Fibroblast of gingiva (primary cell): ENCODE results near the gene PRR19.
"Not testable (repeated sequence)": the region's sequence is repeated elsewhere in the genome, so short reads cannot be mapped to it uniquely, and the experiment has no call there.

ENCODE experiments used
- DNase-seq: peaks from one replicate; pipeline ENCODE4 v3.0.0-alpha.2; 2011; ENCODE audit warnings: low read depth

Gene PRR19, protein sequence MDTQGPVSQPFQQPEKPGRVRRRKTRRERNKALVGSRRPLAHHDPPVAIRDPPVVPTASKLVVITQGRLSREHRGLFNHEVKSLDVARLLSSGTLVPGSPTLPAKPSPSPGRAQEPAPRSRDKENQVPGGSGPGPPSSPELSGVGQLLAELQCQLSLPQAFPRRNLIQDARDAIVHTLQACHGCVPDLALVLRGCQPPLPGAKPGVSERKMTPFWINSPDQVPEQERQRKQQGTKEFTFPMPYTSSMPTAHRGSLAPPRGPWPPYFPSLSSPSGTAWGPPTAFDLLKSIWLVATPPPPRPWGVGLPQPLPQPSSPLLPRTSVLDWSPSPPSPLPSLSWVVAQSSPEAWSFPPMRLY

DNA sequence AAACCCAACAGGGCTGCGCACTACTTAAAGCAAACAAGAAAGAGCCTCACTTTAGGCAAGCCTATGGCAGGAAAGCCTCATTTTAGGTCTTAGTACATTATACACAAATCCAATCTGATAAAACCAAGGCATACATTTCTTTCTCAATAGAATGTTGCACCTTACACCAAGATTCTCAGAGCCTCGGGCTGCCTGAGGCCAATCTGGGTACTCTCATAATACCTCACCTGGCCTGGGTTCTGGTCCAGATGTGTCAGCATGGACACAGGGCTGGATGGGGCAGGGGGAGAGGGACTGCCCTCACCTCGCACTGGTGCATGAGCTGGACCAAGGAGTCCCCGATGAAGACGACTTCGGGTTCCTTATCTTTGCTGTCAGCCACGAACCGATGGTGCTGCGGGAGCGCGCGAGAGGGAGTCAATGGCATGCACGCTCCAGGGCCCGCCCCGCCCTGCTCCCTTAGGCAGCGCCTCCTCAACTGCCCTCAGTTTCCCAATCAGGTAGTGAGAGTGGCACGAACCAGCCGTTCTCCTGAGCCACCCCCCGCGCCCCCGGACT is at the start of gene PRR19:
TSS of gene PRR19 (plus strand) at position 487 of the 558 bp plus-strand sequence. CDS start 7,453 bp downstream, outside the sequence.
- DNase-seq, result no peak

DNA sequence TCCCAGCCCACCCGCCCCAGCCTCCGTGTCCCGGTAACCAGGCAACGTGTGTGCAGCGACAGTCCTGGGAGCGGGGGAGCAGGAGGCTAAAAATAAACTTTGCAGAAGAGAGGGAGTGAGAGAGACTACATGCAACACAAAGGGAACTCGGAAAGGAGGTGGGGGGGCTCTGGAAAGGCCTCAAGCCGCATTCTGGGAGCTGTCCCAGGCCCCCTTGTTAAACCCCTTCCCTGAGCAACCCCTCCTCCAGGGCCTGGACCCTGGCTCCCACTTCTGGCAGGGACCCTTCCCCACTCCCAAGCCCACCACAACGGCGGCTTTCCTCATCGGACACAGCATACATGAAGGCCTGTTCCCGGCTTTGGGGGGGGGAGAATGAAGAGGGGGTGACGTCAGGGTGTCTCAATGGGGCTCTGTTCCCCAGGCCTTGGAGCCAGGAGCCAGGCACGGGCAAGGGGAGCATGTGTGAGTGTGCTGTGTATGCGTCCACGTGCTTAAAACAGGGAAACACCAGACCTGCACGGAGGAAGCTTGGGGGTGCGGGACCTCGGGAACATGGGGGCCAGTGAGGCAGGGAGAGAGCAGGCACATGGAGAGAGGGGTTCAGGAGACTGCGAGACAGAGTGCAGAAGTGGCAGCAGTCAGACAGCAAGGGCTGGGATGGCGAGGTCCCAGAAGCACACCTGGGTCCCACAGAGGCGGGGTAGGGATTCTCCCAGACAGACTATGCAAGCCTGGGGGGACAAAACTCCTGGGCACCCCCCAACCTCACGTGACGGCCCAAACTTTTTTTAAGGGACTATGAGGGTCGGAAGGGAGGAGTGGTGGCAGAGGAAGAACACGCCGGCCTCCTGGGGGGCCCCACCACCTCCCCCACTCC is 49.3 kb upstream of the PRR19 start:
- DNase-seq, result peak; percentile 55

DNA sequence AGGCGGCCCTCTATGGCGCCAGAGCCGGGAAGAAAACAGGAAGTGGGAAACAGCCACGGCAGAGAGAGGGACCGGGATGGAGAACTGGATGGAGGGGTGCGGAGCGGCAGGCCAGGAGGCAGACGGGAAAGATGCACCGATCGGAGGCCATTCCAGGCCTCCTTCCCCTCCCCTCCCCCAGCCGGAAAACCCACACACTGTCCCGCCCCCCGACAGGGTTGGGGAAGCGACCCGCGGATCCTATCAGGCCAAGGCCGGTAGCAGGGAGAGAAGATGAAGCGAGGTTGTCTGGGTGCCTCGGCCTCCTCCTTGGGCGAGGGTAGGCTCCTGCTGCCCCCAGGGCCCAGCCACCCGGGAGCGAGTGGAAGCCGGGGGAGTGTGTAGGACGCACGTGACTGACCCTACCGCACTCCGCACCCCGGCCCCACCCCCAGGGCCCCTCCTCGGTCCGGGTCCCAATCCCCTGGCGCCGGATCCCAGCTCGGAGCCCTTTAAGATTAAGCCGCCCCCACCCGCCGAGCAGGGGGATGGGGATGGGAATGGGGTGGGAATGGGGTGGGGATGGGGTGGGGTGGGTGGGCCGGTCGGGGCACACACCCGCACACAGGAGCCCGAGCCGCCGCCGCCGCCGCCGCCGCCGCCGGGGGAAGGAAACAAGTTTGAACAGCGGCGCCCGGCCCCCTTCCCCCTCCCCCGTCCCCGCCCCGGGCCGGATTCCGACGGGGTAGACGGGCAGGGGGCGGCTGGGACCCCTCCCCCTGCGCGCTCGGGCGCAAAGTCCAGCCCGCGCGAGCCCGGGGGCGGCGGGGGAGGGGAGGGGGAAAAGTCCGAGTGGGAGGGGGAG is 48.5 kb upstream of the PRR19 start:
- peak; percentile 30 for DNase-seq

DNA sequence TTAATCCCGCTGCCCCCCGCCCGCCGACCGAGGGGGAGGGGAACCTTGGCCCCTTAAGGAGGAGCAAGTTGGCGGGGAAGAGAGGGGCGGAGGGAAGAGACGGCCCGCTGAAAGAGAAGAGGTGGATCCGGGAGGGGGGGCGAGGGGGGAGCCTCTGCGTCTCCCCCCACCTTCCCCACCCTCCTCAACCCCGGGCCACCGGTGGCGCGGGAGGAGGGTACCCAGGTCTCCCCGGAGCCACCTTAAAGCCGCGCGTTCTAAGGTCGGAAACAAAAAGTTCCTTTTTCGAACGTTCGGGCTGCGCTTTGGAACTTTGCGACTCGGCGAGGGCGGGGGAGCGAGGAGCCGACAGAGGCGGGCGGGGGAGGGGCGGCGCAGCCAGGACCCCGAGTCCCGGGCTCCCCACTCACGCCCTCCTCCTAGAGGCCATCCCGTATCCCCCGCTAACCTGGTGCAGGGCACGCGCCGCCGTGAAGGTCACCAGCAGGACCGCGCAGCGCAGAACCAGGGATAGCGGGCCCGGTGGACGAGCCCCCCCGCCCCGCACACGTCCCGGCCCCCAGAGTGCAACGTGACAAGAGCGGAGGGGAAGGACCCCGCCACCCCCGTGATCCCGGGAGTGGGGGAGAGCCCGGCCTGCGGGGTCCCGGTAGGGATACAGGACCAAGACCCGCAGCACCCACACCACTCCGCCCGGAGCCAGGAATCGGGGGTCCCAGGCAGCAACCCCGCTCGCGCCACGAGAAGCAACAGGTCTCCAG is 47.7 kb upstream of the PRR19 start:
- peak; percentile 39 for DNase-seq

DNA sequence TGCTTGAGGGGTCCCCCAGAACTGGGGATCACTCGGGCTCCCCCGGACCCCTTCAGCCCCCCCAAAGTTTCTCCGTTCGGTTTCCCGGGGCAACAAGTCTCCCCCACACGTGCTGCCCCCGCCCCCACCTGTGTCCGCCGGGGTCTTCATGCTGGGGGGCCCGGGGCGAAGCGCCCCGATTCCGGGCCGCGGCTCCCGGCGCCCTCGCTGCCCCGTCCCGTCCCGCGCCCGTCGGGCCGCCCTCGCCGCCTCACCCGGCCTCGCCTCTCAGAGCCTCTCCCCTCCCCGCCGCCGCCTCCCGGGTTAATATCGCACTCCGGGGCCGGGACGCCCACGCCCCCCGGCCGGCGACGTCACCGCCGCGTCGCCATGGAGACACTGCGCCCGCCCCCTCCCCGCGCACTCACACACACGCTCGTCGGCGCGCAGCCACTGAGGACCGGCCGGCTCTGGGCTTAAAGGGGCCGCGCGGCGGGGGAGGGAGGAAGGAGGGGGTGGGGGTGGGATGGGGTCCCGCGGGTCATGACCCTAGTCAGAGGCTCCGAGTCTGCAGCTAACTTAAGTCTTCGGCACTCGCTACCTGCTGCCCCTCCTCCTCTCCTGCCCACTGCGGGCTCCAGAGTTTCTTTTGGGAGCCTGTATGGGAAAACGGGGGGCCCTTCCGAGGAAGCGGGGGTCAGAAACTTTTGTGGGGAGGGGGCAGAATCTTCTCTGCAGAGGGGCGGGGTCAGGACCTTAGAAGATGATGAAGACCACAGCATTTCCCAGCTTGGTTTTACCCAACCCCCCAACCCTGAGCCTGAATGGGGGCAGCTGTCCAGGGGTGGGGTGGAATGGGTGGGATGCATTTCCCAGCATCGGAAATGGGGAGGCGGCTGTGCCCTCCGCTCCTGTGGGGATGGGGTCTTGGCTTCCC is 46.8 kb upstream of the PRR19 start, which contains the start of gene ERF:
TSS of gene ERF (minus strand) at position 279 of the 916 bp plus-strand sequence. CDS start at position 150, 129 bp downstream.
- peak; percentile 92 for DNase-seq

DNA sequence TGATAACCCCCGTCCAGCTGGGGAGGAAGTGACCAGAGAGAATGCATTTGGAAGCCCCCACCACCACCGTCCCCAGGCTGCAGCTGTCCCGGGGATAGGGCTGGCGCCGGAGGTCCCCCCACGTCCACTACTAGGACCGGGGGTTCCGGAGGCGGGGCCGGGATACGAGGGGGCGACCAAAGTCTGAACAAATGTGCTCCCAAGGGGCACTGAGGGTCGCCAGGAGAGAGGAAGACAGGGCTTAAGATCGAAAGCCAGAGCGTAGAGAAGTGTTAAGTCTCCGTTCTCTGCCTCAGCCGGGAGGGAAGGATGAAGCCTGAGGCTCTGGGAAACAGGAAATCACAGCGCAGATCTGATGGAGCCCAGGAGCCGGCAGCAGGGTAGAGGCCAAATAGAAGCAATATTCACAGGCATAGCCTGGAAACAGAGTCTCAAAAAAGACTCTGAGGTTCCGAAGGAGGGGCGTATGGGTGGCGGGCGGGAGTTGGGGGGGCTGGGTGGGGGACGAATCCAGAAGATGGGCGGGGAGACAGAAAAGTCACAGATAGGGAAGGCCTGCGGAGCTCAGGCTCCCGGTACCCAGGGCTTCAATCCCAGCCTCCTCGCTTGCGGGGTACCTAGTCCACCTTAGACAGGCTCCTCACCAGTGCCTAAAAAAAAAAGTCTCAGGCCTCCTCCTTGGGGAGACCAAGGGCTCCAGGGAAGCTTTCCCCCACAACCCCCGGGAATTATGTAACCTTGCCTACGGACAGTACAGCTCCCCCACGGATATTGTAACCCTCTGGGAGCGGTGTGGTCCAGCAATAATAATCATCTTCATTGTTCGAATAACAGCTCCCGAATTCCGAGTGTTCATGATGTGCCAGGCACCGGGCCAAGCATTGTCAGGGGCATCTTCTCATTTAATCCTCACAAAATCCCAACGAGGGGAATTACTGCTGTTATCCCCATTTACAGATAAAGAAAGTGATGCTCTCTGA is 45.9 kb upstream of the PRR19 start:
- peak; percentile 50 for DNase-seq

DNA sequence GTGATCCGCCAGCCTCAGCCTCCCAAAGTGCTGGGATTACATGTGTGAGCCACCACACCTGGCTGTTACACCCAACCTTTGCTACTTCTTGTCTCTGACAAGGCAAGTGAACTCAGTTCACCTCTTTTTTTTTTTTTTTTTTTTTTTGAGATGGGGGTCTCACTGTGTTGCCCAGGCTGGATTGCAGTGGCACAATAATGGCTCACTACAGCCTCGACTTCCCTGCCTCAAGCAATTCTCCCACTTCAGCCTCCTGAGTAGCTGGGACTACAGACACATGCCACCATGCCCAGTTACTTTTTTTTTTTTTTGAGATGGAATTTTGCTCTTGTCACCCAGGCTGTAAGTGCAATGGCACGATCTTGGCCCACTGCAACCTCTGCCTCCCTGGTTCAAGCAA is 44.1 kb upstream of the PRR19 start:
- not testable (repeated sequence) for DNase-seq

DNA sequence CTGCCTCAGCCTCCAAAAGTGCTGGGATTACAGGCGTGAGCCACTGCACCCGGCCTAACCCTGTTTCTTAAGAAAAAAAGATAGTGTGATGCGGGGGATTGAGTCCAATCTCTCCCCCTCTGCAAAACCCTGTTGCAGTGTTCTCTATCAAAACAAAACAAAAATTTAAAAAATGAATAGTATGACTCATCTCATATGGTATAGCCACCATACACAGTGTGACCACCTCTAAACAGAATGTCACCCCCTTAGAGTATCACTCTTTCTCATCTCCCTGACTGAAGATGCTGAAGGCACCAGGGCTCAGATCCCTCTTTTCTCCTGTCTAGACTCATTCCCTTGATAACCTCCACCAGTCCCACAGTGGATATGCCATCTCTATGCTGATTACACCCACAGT is 40.2 kb upstream of the PRR19 start:
- DNase-seq, result no peak

DNA sequence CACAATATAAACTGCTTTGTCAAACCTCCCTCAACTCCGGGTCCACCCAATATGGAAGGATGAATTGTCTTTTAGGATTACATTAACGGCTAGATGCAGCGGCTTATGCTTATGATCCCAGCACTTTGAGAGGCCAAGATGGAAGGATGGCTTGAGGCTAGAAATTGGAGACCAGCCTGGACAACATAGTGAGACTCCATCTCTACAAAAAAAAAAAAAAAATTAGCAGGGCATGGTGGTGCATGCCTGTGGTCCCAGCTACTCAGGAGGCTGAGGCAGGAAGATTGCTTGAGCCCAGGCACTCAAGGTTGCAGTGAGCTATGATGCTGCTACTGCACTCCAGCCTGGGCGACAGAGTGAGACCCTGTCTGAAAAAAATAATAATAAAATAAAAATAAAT is 35.8 kb upstream of the PRR19 start:
- DNase-seq, result not testable (repeated sequence)

DNA sequence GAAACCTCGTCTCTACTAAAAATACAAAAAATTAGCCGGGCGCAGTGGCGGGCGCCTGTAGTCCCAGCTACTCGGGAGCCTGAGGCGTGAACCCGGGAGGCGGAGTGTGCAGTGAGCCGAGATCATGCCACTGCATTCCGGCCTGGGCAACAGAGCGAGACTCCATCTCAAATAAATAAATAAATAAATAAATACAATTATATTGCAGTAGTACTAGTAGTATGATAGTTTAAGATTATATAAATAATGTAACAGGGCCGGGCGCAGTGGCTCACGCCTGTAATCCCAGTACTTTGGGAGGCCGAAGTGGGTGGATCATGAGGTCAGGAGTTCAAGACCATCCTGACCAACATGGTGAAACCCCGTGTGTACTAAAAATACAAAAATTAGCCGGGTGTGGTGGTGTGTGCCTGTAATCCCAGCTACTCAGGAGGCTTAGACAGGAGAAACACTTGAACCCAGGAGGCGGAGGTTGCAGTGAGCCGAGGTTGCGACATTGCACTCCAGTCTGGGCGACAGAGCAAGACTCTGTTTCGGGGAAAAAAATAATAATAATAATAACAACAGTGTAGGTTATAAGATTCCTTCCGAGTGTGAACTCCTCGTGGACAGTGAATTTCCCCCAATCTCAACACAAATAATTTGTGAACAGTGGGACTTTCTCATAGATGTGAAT is 34.9 kb upstream of the PRR19 start:
- DNase-seq, result not testable (repeated sequence)

DNA sequence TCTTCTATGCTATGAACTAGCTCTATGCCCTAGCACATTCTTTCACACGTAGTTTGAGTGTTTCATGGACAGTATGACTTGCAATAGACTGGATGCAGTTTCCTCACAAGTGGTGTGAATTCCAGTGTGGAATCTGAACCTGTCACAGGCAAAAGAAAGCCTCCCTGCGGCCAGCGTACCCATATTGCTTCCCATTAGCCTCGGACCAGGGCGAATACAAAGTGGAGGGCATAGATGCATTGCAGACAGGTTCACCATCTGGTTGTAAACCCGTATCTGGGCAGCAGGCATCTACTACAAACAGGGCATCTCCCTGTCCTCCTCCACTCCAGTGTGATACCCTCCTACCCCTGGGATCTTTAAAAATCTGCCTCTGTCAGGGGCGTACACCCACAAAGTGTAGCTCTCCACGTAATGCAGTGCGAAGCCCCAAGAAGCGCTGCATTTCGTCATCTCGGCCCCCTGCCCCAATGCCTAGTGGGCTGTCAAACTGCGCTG is 34.2 kb upstream of the PRR19 start:
- DNase-seq, result no peak

DNA sequence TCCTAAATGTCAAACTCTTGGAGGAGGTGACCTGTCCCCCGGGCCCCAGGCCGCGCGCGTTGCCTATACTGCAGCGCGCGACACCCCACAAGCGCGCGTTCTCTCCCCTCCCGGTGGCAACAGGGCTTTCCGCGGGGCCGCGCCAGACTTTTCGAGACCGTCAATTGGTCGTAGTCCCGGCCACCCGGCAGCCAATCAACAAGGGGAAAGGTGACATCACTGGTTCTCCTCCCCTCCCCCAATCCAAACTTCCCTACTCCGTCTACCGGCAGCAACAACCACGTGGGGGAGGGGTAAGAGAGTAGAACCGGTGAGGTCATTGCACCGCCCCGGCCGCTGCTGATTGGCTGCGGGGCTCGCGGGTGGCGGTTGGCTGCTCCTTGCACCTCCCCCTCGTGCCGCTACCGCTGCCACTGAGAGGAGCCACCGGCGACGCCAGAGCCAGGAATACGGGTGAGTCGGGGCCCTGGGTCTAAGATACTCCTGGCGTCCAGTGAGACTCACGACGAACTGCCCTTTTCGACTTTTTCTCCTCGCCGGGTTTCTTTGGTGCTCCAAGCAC is 33.7 kb upstream of the PRR19 start:
- DNase-seq, result peak; percentile 99

DNA sequence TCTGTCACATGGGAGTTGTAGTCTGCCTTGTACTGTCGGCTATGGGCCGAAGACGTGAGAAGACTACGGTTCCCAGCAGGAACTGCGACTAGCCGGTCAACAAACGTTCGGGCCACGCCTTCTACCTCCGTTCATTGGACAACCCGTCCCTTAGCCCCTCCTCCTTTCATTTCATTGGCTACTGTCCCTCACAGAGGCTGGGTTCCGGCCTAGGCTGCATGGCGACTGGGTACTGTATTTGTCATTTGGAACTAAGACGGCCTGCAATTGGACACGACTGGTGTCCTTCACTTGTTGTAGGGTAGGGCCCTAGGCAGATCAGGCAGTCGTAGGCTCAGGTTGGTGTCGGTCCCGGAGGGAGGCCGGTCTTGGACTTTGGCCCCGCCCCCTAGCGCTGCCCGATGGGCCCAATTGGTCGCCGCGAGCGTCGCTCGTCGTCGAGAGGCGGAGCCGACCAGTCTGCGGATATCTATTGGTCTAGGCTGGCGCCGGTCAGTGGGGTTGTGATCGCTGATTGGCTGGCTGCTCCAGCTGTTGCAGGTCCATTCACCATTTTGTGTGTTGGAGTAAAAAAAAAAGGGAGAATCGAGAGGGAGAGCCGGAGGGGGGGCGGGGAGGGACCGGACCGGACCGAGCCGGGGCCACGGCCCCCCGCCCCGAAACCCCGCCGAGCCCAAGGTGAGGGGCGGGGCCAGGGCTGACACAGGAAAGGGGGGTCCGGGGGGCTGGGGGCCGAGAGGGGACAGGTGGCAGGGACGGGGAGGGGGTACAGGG is 33.0 kb upstream of the PRR19 start, which contains the start of gene CIC:
TSS of gene CIC (plus strand) at position 549 of the 774 bp plus-strand sequence. CDS start 2,532 bp downstream, outside the sequence.
- DNase-seq, result peak; percentile 100

DNA sequence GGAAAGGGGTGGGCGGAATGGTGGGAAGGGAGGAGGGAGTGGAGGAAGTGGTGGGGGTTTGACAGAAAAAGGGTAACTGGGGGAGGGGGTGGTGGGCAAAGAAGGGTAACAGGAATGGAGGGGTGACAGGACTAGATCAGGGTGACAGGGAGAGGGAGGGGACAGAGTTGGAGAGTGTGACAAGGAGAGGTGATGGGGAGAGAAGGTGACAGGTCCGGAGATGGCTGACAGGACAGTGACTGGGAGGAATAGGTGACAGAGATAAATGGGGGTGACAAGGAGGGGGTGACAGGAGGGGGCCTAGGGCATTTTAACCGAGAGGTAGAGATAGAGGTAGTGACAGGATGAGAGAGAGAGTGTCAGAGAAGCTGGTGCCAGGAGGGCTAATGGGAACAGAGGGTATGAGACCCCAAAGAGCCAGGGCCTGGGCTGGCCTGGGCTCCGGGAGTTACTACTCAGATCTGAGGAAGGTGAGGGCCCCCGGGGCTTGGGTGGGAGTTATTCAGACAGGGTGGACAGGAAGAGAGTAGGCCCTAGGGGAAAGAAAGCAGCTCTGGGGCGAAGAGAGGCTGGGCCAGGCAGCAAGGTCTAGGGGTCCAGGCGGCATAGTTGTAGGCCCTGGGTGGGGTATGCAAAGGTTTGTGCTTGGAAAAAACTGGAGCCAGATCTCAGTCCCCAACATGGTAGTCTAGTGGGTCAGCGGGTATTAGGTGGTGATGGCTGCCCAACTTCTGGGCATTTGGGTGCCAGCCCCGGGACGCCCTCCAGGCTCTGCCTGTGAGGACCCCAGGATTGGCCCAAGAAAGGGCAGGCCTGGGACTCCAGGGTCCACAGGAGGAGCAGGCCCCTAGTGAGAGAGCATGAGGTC is 32.2 kb upstream of the PRR19 start:
- no peak for DNase-seq

DNA sequence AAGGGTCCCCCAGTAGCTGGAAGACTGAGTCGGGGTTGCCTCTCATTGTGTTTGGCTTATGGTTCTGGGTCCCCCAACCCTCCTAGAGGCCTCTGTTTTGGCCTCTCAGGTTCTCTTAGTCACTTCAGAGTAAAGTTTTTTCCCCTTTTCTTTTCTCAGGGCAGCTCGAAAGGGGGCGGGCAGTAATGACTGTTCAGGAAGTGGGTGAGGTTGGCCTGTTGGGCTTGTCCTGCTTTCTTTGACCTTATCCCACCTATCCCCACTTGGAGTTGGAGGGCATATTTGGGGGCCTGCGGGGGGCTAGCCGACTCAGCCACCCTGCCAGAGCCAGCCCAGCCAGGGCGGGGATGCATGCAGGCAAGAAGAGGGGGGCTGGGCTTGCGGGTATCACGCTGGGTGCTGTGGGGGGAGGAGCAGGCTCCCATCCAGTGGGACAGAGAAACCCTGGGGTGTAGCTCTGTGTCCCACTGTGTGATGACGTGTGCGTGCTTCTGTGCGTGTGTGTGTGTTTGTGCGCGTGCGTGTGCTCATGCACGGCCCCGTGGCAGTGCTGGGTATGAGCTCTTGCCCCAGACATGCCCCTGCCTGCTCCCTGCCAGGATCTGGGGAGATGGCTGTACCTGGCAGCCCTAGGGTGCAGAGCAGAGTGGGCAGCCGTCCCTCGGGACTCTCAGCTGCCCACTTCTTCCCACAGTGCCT is 31.4 kb upstream of the PRR19 start:
- DNase-seq, result peak; percentile 88
